ENCODE measurements around the gene FAM13A. TPM values are rescaled to one million over a fixed set of nuclear protein-coding genes. Genes with fewer than 3 reads are reported as not detected.

Gene FAM13A
- total and polyA plus RNA-seq, 2 experiments from 2014 or later = 23.3 to 43.8 TPM

GRCh38 chr4:88952081-88952480 is 104.9 kb downstream of the FAM13A start:
- TF ChIP-seq CTCF (IDR thresholded peaks at IDR 0.05; ENCODE audit: low read depth, low read length) = no peak
- Histone ChIP-seq H3K36me3 (no peaks in the 10 kb centered on the region), H3K4me3 (no peak overlapping the region), H3K4me1 (ENCODE audit: low read depth) (no peaks in the 10 kb centered on the region), H3K27ac (no peak overlapping the region), H3K27me3 (no peaks in the 10 kb centered on the region), H3K9me3 (ENCODE audit: low read depth) (no peaks in the 10 kb centered on the region)
- no peak for DNase-seq (ENCODE audit: low read depth in 1 of 2, low spot score in 1 of 2)

GRCh38 chr4:88949605-88950004 is 107.4 kb downstream of the FAM13A start:
- no peaks in the 10 kb centered on the region for H3K9me3 ChIP-seq (ENCODE audit: low read depth)
- no peak for TF ChIP-seq CTCF (IDR thresholded peaks at IDR 0.05; ENCODE audit: low read depth, low read length)
- no peak for DNase-seq (ENCODE audit: low read depth in 1 of 2, low spot score in 1 of 2)
- no peaks in the 10 kb centered on the region for H3K36me3 ChIP-seq
- H3K27ac ChIP-seq = no peak overlapping the region
- H3K27me3 ChIP-seq = no peaks in the 10 kb centered on the region
- no peak overlapping the region for H3K4me3 ChIP-seq
- H3K4me1 ChIP-seq (ENCODE audit: low read depth) = no peaks in the 10 kb centered on the region

- no peaks in the 10 kb centered on the region for H3K27me3 ChIP-seq
- DNase-seq (ENCODE audit: low read depth in 1 of 2, low spot score in 1 of 2) = no peak
- no peaks in the 10 kb centered on the region for H3K4me1 ChIP-seq (ENCODE audit: low read depth)
- no peak overlapping the region for H3K4me3 ChIP-seq
- TF ChIP-seq CTCF (IDR thresholded peaks at IDR 0.05; ENCODE audit: low read depth, low read length) = no peak
- H3K36me3 ChIP-seq = no peaks in the 10 kb centered on the region
- H3K9me3 ChIP-seq (ENCODE audit: low read depth) = no peaks in the 10 kb centered on the region
- H3K27ac ChIP-seq = no peak overlapping the region
Measured at GRCh38 chr4:88940506-88940905, 116.5 kb downstream of the FAM13A start.

GRCh38 chr4:88939697-88940096 is 117.3 kb downstream of the FAM13A start:
- no peaks in the 10 kb centered on the region for H3K4me1 ChIP-seq (ENCODE audit: low read depth)
- H3K27me3 ChIP-seq = no peaks in the 10 kb centered on the region
- no peaks in the 10 kb centered on the region for H3K36me3 ChIP-seq
- H3K27ac ChIP-seq = no peak overlapping the region
- H3K4me3 ChIP-seq = no peak overlapping the region
- no peaks in the 10 kb centered on the region for H3K9me3 ChIP-seq (ENCODE audit: low read depth)
- no peak for TF ChIP-seq CTCF (IDR thresholded peaks at IDR 0.05; ENCODE audit: low read depth, low read length)
- DNase-seq (ENCODE audit: low read depth in 1 of 2, low spot score in 1 of 2) = peak in 1 of 2 donors; percentile 77

- no peaks in the 10 kb centered on the region for H3K36me3 ChIP-seq
- H3K4me1 ChIP-seq (ENCODE audit: low read depth) = no peaks in the 10 kb centered on the region
- H3K27ac ChIP-seq = no peak overlapping the region
- H3K4me3 ChIP-seq = no peak overlapping the region
- TF ChIP-seq CTCF (IDR thresholded peaks at IDR 0.05; ENCODE audit: low read depth, low read length) = no peak
- no peaks in the 10 kb centered on the region for H3K27me3 ChIP-seq
- H3K9me3 ChIP-seq (ENCODE audit: low read depth) = no peaks in the 10 kb centered on the region
- DNase-seq (ENCODE audit: low read depth in 1 of 2, low spot score in 1 of 2) = peak in 1 of 2 donors; percentile 90
Measured at GRCh38 chr4:88938138-88938537, 118.8 kb downstream of the FAM13A start.

GRCh38 chr4:88937081-88937480 is 119.9 kb downstream of the FAM13A start:
- no peaks in the 10 kb centered on the region for H3K4me1 ChIP-seq (ENCODE audit: low read depth)
- H3K27ac ChIP-seq = no peak overlapping the region
- H3K9me3 ChIP-seq (ENCODE audit: low read depth) = no peaks in the 10 kb centered on the region
- H3K27me3 ChIP-seq = no peaks in the 10 kb centered on the region
- TF ChIP-seq CTCF (IDR thresholded peaks at IDR 0.05; ENCODE audit: low read depth, low read length) = no peak
- no peaks in the 10 kb centered on the region for H3K36me3 ChIP-seq
- H3K4me3 ChIP-seq = no peak overlapping the region
- peak in 1 of 2 donors; percentile 37 for DNase-seq (ENCODE audit: low read depth in 1 of 2, low spot score in 1 of 2)

Measured in cardiac muscle cell (in vitro differentiated cells and primary cell).